ENCODE results near the gene PRPH.

PRPH gene

GRCh38 chr12:49293056-49293956 is 1.6 kb upstream of the PRPH start:
- TF ChIP-seq, protein P1, sequence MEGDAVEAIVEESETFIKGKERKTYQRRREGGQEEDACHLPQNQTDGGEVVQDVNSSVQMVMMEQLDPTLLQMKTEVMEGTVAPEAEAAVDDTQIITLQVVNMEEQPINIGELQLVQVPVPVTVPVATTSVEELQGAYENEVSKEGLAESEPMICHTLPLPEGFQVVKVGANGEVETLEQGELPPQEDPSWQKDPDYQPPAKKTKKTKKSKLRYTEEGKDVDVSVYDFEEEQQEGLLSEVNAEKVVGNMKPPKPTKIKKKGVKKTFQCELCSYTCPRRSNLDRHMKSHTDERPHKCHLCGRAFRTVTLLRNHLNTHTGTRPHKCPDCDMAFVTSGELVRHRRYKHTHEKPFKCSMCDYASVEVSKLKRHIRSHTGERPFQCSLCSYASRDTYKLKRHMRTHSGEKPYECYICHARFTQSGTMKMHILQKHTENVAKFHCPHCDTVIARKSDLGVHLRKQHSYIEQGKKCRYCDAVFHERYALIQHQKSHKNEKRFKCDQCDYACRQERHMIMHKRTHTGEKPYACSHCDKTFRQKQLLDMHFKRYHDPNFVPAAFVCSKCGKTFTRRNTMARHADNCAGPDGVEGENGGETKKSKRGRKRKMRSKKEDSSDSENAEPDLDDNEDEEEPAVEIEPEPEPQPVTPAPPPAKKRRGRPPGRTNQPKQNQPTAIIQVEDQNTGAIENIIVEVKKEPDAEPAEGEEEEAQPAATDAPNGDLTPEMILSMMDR (IDR thresholded peaks at IDR 0.05; ENCODE audit: extremely low read depth, missing control alignments): no peak
- no peak for DNase-seq (ENCODE audit: low spot score)

DNA sequence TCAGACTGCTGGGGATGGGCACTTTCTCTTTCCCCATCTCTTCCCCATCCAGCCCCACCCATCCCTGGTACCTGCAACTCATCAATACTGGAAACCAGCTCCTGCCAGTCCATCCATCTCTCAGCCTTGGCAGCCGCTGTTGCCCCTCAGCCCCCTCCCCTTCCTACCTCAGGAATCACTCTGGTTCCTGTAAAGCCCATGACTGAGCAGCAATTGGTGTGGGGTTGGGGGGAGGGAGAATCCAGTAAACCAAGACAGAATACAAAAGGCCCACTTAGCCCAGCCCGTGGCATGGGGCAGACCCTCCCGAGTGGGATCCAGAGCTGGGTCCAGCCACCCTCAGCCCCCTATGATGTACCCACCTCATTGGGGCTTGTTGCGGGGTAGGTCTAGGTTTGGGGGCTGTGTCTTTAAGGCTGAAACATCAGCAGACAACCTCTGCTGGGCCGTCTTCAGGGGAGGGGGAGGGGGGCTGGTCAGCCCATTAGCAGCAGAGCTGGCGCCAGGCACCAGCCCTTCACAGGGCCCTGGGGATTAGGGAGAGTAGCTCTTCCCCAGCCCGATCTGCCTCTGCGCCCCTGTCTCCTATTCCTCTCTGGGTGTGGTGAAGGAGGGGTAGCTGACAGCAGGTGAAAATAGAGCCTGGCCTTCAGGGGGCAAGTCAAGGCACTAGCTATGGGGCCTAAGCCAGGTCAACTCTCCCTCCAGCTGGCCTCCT is 702 bp upstream of the PRPH start:
- no peak for DNase-seq (ENCODE audit: low spot score)
- TF ChIP-seq, protein P1 (IDR thresholded peaks at IDR 0.05; ENCODE audit: extremely low read depth, missing control alignments): no peak

DNA sequence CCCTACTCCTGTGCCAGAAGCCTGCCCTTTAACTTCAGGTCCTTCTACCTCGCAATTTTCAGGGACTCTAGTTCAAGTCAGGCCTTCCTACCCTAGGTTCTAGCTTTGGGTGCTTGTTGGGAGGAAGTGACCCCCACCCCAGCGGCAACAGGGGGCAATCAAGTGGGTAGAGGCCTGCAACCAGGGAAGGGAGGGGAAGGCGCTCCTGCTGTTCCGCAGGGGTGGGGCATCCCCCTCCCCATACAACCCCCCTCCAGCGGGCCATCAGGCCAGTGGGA is 204 bp upstream of the PRPH start:
- DNase-seq (ENCODE audit: low spot score): peak; percentile 16
- TF ChIP-seq, protein P1 (IDR thresholded peaks at IDR 0.05; ENCODE audit: extremely low read depth, missing control alignments): no peak

GRCh38 chr12:49296034-49296835 is 1.3 kb downstream of the PRPH start:
- DNase-seq (ENCODE audit: low spot score): peak; percentile 92
- TF ChIP-seq, protein P1 (IDR thresholded peaks at IDR 0.05; ENCODE audit: extremely low read depth, missing control alignments): peak; percentile 73

GRCh38 chr12:49296836-49297694 is 2.1 kb downstream of the PRPH start:
- DNase-seq (ENCODE audit: low spot score): peak; percentile 79
- TF ChIP-seq, protein P1 (IDR thresholded peaks at IDR 0.05; ENCODE audit: extremely low read depth, missing control alignments): no peak

DNA sequence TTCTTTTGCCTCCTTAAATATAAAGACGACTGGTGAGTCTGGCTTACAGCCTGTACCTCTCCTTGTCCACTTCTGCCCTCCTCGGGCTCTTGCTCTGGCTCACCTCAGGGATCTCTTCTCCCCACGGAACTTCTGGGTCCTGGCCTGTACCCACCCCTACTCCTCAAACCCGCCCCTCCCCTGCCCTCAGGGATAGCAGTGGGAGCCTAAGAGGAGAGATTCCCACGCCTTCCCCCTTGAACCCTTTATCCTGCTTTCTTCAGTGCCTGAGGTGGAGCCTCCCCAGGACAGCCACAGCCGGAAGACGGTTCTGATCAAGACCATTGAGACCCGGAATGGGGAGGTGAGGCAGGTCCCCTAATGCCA is 2.7 kb downstream of the PRPH start:
- DNase-seq (ENCODE audit: low spot score): no peak
- TF ChIP-seq, protein P1 (IDR thresholded peaks at IDR 0.05; ENCODE audit: extremely low read depth, missing control alignments): no peak

All from GM20000 (cell line).